Measurements from ENCODE around the gene ABLIM1. TPM values are rescaled to one million over a fixed set of nuclear protein-coding genes. Genes with fewer than 3 reads are reported as not detected.

The ABLIM1 gene
- total RNA-seq, 1 experiment from 2014 or later = 62.1 TPM

DNA sequence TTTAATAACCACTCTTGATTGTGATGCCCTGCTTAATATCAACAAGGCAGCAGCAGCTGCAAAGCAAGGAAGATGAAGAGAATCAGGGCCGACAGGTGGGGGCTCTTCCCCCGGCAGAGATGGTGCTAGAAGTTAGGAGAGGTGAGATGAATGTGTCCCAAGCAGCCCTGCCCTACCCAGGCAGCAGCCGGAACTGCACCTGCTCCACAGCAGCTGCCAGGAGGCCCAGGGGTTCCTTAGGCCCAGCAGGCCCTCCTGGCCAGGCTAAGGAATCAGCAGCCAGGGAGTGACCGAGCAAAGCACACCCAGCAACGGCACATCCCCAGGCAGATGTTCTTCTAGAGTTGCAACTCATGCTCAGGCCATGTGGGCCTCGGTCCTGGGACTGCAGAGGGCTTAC is 271.6 kb downstream of the ABLIM1 start (continued):
- no peak for TF ChIP-seq SMAD3 (CRISPR knock-in tag; IDR thresholded peaks at IDR 0.05; ENCODE audit: borderline replicate concordance)
- no peak for TF ChIP-seq GTF2I (CRISPR knock-in tag; conservative IDR thresholded peaks at IDR 0.05)
- TF ChIP-seq, protein P1, sequence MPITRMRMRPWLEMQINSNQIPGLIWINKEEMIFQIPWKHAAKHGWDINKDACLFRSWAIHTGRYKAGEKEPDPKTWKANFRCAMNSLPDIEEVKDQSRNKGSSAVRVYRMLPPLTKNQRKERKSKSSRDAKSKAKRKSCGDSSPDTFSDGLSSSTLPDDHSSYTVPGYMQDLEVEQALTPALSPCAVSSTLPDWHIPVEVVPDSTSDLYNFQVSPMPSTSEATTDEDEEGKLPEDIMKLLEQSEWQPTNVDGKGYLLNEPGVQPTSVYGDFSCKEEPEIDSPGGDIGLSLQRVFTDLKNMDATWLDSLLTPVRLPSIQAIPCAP (CRISPR knock-in tag; IDR thresholded peaks at IDR 0.05) = no peak
- TF ChIP-seq, protein P2, sequence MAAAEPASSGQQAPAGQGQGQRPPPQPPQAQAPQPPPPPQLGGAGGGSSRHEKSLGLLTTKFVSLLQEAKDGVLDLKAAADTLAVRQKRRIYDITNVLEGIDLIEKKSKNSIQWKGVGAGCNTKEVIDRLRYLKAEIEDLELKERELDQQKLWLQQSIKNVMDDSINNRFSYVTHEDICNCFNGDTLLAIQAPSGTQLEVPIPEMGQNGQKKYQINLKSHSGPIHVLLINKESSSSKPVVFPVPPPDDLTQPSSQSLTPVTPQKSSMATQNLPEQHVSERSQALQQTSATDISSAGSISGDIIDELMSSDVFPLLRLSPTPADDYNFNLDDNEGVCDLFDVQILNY (CRISPR knock-in tag; IDR thresholded peaks at IDR 0.05) = no peak
- TF ChIP-seq KAT7 (CRISPR knock-in tag; IDR thresholded peaks at IDR 0.05; ENCODE audit: borderline replicate concordance) = no peak
- TF ChIP-seq TCF7 (CRISPR knock-in tag; IDR thresholded peaks at IDR 0.05; ENCODE audit: low read depth) = no peak

DNA sequence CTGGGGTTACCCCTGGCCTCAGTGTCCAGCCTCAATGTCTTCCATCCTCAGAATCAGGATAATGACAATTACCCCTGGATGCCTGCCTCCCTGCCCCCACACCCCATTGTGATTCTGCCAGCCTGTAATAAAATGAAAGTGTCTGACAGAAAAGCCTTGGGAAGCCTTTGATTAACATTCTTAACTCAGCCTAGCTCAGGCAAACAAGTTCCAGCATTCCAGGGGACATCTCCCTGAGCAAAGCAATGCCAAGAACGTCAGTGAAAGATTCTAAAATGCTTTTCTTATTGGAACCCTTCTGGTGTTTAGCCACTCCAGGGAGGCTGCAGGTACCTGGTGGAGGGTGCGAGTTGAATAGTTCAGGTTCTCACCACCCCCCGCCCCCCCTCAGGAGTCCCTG is 272.5 kb downstream of the ABLIM1 start:
- ChIA-PET CTCF (interaction anchor here (0.6 to 7.1 kb wide), 7 partner anchors 11 to 648 kb away, joined by 3 to 64 read pairs (median 3); partner anchors contain the start of gene AFAP1L2), POLR2A (no interaction called here)
- ATAC-seq = no peak
- DNase-seq (ENCODE audit: low spot score) = no peak
- Mint-ChIP-seq H3K9me3 (no peaks in the 10 kb centered on the region), H3K27ac (no peak overlapping the region), H3K27me3 (ENCODE audit: low read depth) (no peaks in the 10 kb centered on the region), H3K4me1 (0 out of 2 replicates have a peak, but pooled peaks cover 7% of the 10 kb centered on the region), H3K36me3 (no peaks in the 10 kb centered on the region), H3K4me3 (no peak overlapping the region)
- no peak for TF ChIP-seq ZNF138 (CRISPR knock-in tag; conservative IDR thresholded peaks at IDR 0.05)
- TF ChIP-seq RELA (CRISPR knock-in tag; IDR thresholded peaks at IDR 0.05; ENCODE audit: borderline replicate concordance) = no peak

DNA sequence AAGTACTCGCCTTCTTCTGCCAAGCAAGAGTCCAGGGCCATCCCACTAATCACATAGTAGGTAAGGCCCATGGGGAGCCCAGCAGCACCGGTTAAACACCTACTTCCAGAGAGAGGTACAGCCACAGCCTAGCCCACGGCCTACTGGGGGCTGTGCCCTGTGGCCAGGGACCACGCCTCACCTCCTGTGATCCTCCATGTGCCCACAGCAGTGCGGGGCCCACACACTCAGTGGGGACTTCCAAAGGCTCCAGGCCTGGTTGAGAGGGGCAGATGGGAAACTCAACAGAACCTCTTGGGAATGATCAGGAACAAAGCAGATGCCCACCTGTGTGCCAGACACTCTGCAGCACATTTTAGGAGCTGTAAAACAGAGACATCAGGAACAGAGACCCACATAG is 273.5 kb downstream of the ABLIM1 start:
- Mint-ChIP-seq H3K9me3 (no peaks in the 10 kb centered on the region), H3K36me3 (no peaks in the 10 kb centered on the region), H3K4me1 (0 out of 2 replicates have a peak, but pooled peaks cover 7% of the 10 kb centered on the region), H3K4me3 (no peak overlapping the region), H3K27ac (no peak overlapping the region), H3K27me3 (ENCODE audit: low read depth) (no peaks in the 10 kb centered on the region)
- ATAC-seq (no peak), DNase-seq (ENCODE audit: low spot score) (no peak)
- CTCF ChIA-PET = interaction anchor here (7.1 kb wide), 1 partner anchor 81 kb away, joined by 64 read pairs; no protein-coding TSS in a partner anchor
- POLR2A ChIA-PET = no interaction called here
- TF ChIP-seq, protein P3, sequence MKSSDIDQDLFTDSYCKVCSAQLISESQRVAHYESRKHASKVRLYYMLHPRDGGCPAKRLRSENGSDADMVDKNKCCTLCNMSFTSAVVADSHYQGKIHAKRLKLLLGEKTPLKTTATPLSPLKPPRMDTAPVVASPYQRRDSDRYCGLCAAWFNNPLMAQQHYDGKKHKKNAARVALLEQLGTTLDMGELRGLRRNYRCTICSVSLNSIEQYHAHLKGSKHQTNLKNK (CRISPR knock-in tag; IDR thresholded peaks at IDR 0.05) = no peak
- TF ChIP-seq IRF2 (CRISPR knock-in tag; IDR thresholded peaks at IDR 0.05; ENCODE audit: borderline replicate concordance, low read depth) (no peak), HMGA2 (CRISPR knock-in tag; IDR thresholded peaks at IDR 0.05) (no peak), CREB1 (CRISPR knock-in tag; IDR thresholded peaks at IDR 0.05) (no peak), GTF2I (CRISPR knock-in tag; conservative IDR thresholded peaks at IDR 0.05) (no peak), NFE2L1 (CRISPR knock-in tag; IDR thresholded peaks at IDR 0.05) (no peak)
- TF ChIP-seq, protein P4, sequence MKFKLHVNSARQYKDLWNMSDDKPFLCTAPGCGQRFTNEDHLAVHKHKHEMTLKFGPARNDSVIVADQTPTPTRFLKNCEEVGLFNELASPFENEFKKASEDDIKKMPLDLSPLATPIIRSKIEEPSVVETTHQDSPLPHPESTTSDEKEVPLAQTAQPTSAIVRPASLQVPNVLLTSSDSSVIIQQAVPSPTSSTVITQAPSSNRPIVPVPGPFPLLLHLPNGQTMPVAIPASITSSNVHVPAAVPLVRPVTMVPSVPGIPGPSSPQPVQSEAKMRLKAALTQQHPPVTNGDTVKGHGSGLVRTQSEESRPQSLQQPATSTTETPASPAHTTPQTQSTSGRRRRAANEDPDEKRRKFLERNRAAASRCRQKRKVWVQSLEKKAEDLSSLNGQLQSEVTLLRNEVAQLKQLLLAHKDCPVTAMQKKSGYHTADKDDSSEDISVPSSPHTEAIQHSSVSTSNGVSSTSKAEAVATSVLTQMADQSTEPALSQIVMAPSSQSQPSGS (CRISPR knock-in tag; IDR thresholded peaks at IDR 0.05; ENCODE audit: borderline replicate concordance, low read depth) = no peak
- TF ChIP-seq, protein P5, sequence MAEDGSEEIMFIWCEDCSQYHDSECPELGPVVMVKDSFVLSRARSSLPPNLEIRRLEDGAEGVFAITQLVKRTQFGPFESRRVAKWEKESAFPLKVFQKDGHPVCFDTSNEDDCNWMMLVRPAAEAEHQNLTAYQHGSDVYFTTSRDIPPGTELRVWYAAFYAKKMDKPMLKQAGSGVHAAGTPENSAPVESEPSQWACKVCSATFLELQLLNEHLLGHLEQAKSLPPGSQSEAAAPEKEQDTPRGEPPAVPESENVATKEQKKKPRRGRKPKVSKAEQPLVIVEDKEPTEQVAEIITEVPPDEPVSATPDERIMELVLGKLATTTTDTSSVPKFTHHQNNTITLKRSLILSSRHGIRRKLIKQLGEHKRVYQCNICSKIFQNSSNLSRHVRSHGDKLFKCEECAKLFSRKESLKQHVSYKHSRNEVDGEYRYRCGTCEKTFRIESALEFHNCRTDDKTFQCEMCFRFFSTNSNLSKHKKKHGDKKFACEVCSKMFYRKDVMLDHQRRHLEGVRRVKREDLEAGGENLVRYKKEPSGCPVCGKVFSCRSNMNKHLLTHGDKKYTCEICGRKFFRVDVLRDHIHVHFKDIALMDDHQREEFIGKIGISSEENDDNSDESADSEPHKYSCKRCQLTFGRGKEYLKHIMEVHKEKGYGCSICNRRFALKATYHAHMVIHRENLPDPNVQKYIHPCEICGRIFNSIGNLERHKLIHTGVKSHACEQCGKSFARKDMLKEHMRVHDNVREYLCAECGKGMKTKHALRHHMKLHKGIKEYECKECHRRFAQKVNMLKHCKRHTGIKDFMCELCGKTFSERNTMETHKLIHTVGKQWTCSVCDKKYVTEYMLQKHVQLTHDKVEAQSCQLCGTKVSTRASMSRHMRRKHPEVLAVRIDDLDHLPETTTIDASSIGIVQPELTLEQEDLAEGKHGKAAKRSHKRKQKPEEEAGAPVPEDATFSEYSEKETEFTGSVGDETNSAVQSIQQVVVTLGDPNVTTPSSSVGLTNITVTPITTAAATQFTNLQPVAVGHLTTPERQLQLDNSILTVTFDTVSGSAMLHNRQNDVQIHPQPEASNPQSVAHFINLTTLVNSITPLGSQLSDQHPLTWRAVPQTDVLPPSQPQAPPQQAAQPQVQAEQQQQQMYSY (CRISPR knock-in tag; IDR thresholded peaks at IDR 0.05) = no peak
- TF ChIP-seq, protein P6, sequence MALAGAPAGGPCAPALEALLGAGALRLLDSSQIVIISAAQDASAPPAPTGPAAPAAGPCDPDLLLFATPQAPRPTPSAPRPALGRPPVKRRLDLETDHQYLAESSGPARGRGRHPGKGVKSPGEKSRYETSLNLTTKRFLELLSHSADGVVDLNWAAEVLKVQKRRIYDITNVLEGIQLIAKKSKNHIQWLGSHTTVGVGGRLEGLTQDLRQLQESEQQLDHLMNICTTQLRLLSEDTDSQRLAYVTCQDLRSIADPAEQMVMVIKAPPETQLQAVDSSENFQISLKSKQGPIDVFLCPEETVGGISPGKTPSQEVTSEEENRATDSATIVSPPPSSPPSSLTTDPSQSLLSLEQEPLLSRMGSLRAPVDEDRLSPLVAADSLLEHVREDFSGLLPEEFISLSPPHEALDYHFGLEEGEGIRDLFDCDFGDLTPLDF (CRISPR knock-in tag; IDR thresholded peaks at IDR 0.05) = no peak
- TF ChIP-seq, protein P7, sequence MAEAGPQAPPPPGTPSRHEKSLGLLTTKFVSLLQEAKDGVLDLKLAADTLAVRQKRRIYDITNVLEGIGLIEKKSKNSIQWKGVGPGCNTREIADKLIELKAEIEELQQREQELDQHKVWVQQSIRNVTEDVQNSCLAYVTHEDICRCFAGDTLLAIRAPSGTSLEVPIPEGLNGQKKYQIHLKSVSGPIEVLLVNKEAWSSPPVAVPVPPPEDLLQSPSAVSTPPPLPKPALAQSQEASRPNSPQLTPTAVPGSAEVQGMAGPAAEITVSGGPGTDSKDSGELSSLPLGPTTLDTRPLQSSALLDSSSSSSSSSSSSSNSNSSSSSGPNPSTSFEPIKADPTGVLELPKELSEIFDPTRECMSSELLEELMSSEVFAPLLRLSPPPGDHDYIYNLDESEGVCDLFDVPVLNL (CRISPR knock-in tag; IDR thresholded peaks at IDR 0.05; ENCODE audit: borderline replicate concordance, low read depth) = no peak
